Mammary epithelial cell (primary cell): Measurements from ENCODE around the gene SPATS2.

Experiments used
- EZH2 ChIP-seq: IDR thresholded peaks from 2 replicates; pipeline ENCODE4 v1.6.1; 2012; ENCODE audit warnings: low read length, inconsistent platforms, borderline replicate concordance
- TF ChIP-seq, protein P1 (sequence below), 2 donors: IDR thresholded peaks in 1 of 2; conservative IDR thresholded peaks in 1 of 2; 2 replicates each; pipeline ENCODE4 v1.5.1; 2011 to 2012; ENCODE audit warnings: inconsistent platforms in 2 of 2, low read length in 2 of 2, mild to moderate bottlenecking in 2 of 2, control low read depth in 1 of 2, low read depth in 1 of 2; ENCODE audit not compliant: insufficient read depth in 1 of 2; ENCODE audit errors: extremely low read depth in 1 of 2

DNA sequence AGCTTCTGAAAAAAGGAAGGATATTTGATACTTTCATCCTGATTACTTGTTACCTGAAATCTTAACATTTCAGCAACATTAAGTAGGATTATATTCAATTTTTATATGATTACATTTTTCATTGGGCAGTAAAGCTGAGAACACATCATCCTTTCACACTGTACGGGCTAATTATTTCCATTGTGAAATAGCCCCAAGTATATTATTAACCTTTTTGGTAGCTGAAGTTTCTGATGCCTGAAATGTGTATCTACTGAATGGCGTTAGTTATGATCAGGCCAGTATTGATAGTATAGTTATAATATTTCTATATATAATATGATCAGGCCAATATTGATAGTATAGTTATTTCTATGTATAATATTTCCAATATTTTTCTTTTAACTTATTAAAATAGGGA is 10.1 kb downstream of the SPATS2 start:
- TF ChIP-seq, protein P1, sequence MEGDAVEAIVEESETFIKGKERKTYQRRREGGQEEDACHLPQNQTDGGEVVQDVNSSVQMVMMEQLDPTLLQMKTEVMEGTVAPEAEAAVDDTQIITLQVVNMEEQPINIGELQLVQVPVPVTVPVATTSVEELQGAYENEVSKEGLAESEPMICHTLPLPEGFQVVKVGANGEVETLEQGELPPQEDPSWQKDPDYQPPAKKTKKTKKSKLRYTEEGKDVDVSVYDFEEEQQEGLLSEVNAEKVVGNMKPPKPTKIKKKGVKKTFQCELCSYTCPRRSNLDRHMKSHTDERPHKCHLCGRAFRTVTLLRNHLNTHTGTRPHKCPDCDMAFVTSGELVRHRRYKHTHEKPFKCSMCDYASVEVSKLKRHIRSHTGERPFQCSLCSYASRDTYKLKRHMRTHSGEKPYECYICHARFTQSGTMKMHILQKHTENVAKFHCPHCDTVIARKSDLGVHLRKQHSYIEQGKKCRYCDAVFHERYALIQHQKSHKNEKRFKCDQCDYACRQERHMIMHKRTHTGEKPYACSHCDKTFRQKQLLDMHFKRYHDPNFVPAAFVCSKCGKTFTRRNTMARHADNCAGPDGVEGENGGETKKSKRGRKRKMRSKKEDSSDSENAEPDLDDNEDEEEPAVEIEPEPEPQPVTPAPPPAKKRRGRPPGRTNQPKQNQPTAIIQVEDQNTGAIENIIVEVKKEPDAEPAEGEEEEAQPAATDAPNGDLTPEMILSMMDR (conservative IDR thresholded peaks at IDR 0.05 in 1 of 2, IDR thresholded peaks at IDR 0.05 in 1 of 2; ENCODE audit: extremely low read depth in 1 of 2, insufficient read depth in 1 of 2, low read depth in 1 of 2, low read length in 2 of 2): no peak
- TF ChIP-seq EZH2: no peak
